ENCODE measurements around the gene L3MBTL4.

DNA sequence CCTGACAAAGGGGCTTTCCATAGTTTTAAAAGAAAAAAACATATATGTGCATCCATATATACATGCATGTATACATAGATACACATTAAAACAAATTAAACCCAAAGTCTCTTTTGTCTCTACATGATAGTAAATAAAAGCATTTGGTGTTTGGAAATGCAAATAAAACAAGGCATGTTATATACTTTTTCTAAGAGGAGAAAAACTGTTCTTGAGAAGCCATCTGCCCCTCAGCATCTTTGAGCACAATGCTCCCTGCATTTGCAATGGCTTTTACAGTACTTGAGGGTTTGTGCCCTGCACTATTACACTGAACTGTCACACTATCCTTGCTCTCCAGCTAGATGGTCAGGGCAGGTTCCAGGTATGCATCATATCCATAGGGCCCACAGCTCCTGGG, 210.2 kb downstream of the L3MBTL4 start:
- no peak for TF ChIP-seq TAF1 (IDR thresholded peaks at IDR 0.05; ENCODE audit: borderline replicate concordance, low read depth, low read length)
- TF ChIP-seq POLR2A (IDR thresholded peaks at IDR 0.05; ENCODE audit: low read depth, low read length), result no peak
- no peak for TF ChIP-seq POLR2AphosphoS5 (IDR thresholded peaks at IDR 0.05; ENCODE audit: low read depth, low read length)

Data from GM12892 (cell line).